Choroid plexus epithelial cell (primary cell): ENCODE results near the gene SH2D3C.
A peak's percentile ranks its signal among the peaks of the same experiment; 100 is the strongest.

ENCODE experiments used
- DNase-seq: peaks from one replicate; pipeline ENCODE4 v3.0.0-alpha.2; 2010; ENCODE audit warnings: low read depth
- H3K4me3 ChIP-seq: 2 replicates; pipeline ENCODE4 v1.5.1; 2011; ENCODE audit warnings: low read depth, mild to moderate bottlenecking, control low read depth, low read length, moderate library complexity
- TF ChIP-seq, protein P1 (sequence below): conservative IDR thresholded peaks from 2 replicates; pipeline ENCODE4 v1.5.1; 2011; ENCODE audit warnings: low read depth, mild to moderate bottlenecking, control low read depth, inconsistent platforms, low read length, moderate library complexity

The SH2D3C gene

DNA sequence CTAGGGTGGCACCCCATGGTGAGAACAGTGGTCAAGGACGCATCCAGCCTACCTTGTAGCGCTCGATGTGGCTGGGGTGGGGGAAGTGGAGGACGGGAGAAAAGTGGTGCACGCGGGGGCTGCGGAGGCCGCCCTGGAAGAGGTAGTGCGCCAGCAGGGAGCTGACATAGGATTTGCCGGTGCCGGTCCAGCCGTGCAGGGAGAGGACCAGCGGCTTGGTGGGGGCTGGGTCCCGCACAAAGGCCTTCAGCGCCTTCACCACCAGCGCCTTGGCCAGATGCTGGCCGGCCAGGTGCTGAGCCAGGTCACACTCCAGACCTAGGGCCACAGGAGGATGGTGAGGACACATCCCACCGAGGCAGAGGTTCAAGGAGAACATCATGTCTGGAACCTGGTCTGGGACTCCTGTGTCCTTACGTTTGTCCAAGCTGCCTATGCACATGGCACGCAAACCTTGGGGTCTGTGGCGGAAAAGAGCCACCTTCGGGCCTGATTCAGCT is 44.2 kb downstream of the SH2D3C start:
- no peak for DNase-seq
- H3K4me3 ChIP-seq, result peak overlapping the region; percentile 76
- TF ChIP-seq, protein P1, sequence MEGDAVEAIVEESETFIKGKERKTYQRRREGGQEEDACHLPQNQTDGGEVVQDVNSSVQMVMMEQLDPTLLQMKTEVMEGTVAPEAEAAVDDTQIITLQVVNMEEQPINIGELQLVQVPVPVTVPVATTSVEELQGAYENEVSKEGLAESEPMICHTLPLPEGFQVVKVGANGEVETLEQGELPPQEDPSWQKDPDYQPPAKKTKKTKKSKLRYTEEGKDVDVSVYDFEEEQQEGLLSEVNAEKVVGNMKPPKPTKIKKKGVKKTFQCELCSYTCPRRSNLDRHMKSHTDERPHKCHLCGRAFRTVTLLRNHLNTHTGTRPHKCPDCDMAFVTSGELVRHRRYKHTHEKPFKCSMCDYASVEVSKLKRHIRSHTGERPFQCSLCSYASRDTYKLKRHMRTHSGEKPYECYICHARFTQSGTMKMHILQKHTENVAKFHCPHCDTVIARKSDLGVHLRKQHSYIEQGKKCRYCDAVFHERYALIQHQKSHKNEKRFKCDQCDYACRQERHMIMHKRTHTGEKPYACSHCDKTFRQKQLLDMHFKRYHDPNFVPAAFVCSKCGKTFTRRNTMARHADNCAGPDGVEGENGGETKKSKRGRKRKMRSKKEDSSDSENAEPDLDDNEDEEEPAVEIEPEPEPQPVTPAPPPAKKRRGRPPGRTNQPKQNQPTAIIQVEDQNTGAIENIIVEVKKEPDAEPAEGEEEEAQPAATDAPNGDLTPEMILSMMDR, result no peak

DNA sequence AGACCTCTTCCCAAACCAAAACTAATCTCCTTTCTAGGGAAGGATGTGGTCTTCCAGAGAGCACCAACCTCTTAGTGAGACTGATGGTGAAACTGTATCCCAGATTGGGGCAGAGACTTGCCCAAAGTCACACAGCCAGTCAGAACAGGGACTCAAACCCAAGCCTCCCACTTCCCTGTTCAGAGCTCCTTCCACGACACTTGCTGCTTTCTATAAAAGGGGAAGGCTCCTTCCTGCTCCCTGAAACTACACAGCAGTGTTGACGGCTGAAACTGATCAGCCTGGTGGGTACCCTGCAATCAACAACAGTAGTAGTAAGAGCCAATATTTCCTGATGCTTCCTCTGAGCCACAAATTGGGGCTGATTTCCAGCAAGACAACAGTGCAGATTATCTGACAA is 44.9 kb downstream of the SH2D3C start:
- no peak overlapping the region for H3K4me3 ChIP-seq
- DNase-seq, result no peak
- TF ChIP-seq, protein P1, result no peak

DNA sequence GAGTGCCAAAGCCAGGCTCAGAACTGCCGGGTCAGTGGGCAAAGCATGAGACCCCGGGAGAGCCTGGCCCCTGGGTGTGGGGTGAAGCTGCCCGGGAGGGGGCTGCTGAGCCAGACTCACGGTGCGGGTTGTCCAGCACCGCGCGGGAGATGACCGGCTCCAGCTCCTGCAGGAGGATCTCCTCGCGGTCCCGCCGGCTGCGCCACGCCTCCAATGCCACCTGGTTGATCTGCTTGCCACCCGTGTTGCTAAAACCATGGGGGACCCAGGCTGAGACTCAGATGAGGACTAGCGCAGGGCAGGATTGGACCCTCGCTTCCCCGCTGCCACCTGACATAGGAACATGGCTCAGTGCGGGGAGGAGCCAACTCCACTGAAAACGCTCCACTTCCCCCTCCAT is 46.0 kb downstream of the SH2D3C start:
- TF ChIP-seq, protein P1, result no peak
- no peak for DNase-seq
- H3K4me3 ChIP-seq, result no peak overlapping the region

DNA sequence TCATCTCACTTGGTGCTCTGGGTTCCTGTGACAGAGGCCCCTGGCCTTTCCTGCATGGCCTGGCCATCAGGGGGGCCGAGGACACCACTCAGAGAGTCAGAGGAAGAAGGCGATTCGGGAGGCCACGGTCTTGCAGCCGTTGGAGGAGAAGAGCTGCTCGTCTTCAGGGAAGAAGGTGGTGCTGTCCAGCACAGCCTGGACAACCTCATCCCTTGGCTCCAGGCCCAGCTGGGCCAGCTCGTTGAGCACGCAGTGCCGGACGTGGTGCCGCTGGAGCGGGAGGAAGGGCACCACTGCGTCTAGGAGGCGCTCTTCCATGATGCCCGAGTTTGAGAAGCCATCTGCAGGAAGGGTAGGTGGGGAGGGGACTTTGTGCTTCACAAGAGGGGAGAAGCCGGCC is 46.5 kb downstream of the SH2D3C start:
- TF ChIP-seq, protein P1, result no peak
- no peak overlapping the region for H3K4me3 ChIP-seq
- DNase-seq, result no peak

DNA sequence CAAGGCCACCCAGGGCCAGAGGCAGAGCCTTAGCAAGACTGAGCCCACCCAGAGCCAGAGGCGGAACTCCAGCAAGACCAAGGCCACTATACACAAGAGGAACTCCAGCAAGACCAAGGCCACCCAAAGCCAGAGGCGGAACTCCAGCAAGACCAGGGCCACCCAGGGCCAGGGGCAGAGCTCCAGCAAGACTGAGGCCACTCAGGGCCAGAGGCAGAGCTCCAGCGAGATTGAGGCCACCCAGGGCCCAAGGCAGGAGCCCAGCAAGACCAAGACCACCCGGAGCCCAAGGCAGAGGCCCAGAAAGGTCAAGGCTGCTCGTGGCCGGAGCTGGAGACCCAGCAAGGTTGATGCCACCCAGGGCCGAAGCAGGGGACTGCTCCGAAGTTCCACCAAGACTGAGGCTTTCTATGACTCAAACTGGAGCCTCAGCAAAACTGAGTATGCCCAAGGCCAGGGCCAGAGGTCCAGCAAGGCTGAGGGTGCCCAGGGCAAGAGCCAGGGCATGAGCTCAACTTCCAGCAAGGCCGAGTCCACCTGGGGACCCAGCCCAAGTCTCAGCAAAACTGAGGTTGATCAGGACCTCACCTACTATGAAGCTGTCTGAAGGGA is 47.6 kb downstream of the SH2D3C start:
- no peak for DNase-seq
- TF ChIP-seq, protein P1, result no peak
- no peak overlapping the region for H3K4me3 ChIP-seq

DNA sequence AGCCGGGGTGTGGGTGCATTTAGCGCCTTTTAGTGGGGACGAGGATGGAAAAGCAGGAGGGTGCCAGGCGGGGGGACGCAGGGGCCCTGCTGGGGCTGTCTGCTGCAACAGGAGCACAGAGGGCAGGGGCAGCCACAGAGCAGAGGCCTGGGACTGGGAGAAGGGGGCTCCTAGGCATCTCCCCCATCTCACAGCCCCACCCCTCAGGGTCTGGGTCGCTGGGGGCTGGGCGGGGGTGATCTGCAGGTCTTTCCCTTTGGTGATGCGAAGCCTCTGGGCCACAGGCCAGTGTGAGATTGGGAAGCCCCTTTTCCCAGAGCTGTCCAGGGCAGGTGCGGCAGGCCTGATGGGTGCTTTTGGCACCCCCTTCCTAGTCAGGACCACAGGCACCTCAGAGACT is 48.2 kb downstream of the SH2D3C start:
- TF ChIP-seq, protein P1, result no peak
- no peak for DNase-seq
- no peak overlapping the region for H3K4me3 ChIP-seq
